Gastroesophageal sphincter (tissue), 3 donors: ENCODE results near the gene C1QTNF2.

ENCODE experiments used
- EP300 ChIP-seq: sonication (generic); formaldehyde crosslinking; IDR thresholded peaks from one replicate; pipeline ENCODE4 v1.6.1; 2017; ENCODE audit warnings: antibody characterized with exemption, mild to moderate bottlenecking
- POLR2A ChIP-seq, 2 donors: fragments of 450-650 bp; IDR thresholded peaks; one replicate each; pipeline ENCODE4 v1.6.1; 2017; ENCODE audit warnings: antibody characterized with exemption in 2 of 2, mild to moderate bottlenecking in 2 of 2, moderate library complexity in 1 of 2
- POLR2AphosphoS5 ChIP-seq: sonication (generic); formaldehyde crosslinking; IDR thresholded peaks from one replicate; pipeline ENCODE4 v1.6.1; 2017; ENCODE audit warnings: antibody characterized with exemption
- TF ChIP-seq, protein P1 (sequence below), 4 experiments: fragments of 200-600 bp in 2 of 4; fragments of 450-650 bp in 2 of 4; sonication (generic) in 1 of 4; IDR thresholded peaks; one replicate each; pipeline ENCODE4 v1.5.1; 2017 to 2019; ENCODE audit warnings: antibody characterized with exemption in 4 of 4, mild to moderate bottlenecking in 2 of 4, moderate library complexity in 2 of 4

DNA sequence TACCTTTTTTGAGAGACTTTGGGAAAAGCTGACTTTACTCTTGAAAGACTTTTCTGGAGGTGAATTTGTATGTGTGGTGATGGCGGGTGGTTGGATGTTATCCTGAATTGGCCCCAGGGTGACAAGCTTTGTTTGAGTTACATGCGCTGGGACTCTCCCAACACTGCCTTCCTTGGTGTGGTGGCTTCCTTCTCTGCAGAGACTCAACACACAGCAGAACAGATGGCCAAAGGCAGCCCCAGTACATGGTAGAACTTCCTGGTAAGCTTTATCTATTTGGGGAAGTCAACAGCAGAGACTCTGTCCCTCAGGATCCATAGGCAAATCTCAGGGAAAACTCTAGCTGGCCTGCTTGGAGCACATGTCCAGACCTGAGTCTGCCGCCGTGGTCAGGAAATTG, 18.1 kb downstream of the C1QTNF2 start:
- TF ChIP-seq, protein P1, sequence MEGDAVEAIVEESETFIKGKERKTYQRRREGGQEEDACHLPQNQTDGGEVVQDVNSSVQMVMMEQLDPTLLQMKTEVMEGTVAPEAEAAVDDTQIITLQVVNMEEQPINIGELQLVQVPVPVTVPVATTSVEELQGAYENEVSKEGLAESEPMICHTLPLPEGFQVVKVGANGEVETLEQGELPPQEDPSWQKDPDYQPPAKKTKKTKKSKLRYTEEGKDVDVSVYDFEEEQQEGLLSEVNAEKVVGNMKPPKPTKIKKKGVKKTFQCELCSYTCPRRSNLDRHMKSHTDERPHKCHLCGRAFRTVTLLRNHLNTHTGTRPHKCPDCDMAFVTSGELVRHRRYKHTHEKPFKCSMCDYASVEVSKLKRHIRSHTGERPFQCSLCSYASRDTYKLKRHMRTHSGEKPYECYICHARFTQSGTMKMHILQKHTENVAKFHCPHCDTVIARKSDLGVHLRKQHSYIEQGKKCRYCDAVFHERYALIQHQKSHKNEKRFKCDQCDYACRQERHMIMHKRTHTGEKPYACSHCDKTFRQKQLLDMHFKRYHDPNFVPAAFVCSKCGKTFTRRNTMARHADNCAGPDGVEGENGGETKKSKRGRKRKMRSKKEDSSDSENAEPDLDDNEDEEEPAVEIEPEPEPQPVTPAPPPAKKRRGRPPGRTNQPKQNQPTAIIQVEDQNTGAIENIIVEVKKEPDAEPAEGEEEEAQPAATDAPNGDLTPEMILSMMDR (IDR thresholded peaks at IDR 0.05), result no peak
- TF ChIP-seq POLR2AphosphoS5, result no peak
- no peak for TF ChIP-seq POLR2A (IDR thresholded peaks at IDR 0.05)
- no peak for TF ChIP-seq EP300
